K562 (cell line): ENCODE data around the gene ANO4. TPM values are rescaled to one million over a fixed set of nuclear protein-coding genes. Genes with fewer than 3 reads are reported as not detected.

ENCODE experiments used
- ATAC-seq: fragments of 200-7000 bp; cut with Tn5 transposase; 3 replicates; pipeline ENCODE4 v1.9.1; 2020; ENCODE audit warnings: moderate library complexity
- BruUV-seq: library from RNA; stranded (reverse); fragments of 400-500 nt; replicated peaks from 2 replicates; lab custom pipeline; 2021; lab: Mats Ljungman, UMichigan
- CTCF ChIA-PET: fragments of 300-600 bp; formaldehyde crosslinking; extraction: SDS; loops from one replicate; lab custom pipeline; 2021; ENCODE audit warnings: low intra/inter-chr PET ratio; lab: Yijun Ruan, JAX
- POLR2A ChIA-PET: fragments of 300-600, 350-650 bp; sonication (Branson Sonifier 250); formaldehyde crosslinking; extraction: SDS; loops from one replicate; lab custom pipeline; 2021; ENCODE audit warnings: antibody characterized with exemption, inconsistent platforms; lab: Yijun Ruan, JAX
- DNase-seq, 4 experiments: peaks; one replicate each; pipeline versions ENCODE4 v3.0.0 to v3.0.0-alpha.2; 2011 to 2018; ENCODE audit warnings: low spot score in 3 of 4, mixed read lengths in 3 of 4; ENCODE audit errors: extremely low read depth in 1 of 4
- FAIRE-seq: peaks from 2 replicates; lab custom pipeline; 2011; peaks lifted over from hg19 to GRCh38; lab: Jason Lieb, UNC
- H2AFZ ChIP-seq: 2 replicates; pipeline ENCODE4 v1.6.0; 2011; ENCODE audit warnings: low read depth, low read length, control low read depth, inconsistent platforms
- H3K27ac ChIP-seq: fragments of 200-600 bp; 3 replicates; pipeline ENCODE4 v1.8.0; 2011; ENCODE audit warnings: low read depth, mild to moderate bottlenecking, control low read depth, inconsistent platforms, low read length, moderate library complexity, mixed read lengths; ENCODE audit errors: extremely low read depth
- H3K27me3 ChIP-seq, 2 experiments: fragments of 300-600 bp in 1 of 2; 2 replicates in 1 of 2; 3 replicates in 1 of 2; pipeline versions ENCODE4 v1.6.0 to v1.8.0; 2011; ENCODE audit warnings: inconsistent platforms in 2 of 2, low read length in 2 of 2, mild to moderate bottlenecking in 1 of 2, mixed read lengths in 1 of 2, moderate library complexity in 1 of 2; ENCODE audit not compliant: control insufficient read depth in 2 of 2, insufficient read depth in 2 of 2
- H3K36me3 ChIP-seq: fragments of 300-600 bp; 3 replicates; pipeline ENCODE4 v1.8.0; 2011; ENCODE audit warnings: mild to moderate bottlenecking, low read length, inconsistent platforms; ENCODE audit not compliant: control insufficient read depth, insufficient read depth
- H3K4me1 ChIP-seq, 2 experiments: fragments of 200-600 bp in 1 of 2; replicated peaks in 1 of 2; 2 replicates in 1 of 2; 3 replicates in 1 of 2; pipeline versions ENCODE4 v1.5.1 to v1.8.0; 2011; ENCODE audit warnings: inconsistent platforms in 2 of 2, low read length in 2 of 2, mild to moderate bottlenecking in 1 of 2, mixed read lengths in 1 of 2, moderate library complexity in 1 of 2; ENCODE audit not compliant: control insufficient read depth in 2 of 2, insufficient read depth in 2 of 2
- H3K4me2 ChIP-seq: 2 replicates; pipeline ENCODE4 v1.6.1; 2011; ENCODE audit warnings: low read length, control low read depth, inconsistent platforms, mixed read lengths; ENCODE audit not compliant: insufficient read depth
- H3K4me3 ChIP-seq: fragments of 200-600 bp; sonication (generic), shearing (Covaris generic); 2 replicates; pipeline ENCODE4 v1.5.1; 2016; ENCODE audit warnings: control low read depth, inconsistent platforms
- H3K79me2 ChIP-seq: fragments of 200-600 bp; 3 replicates; pipeline ENCODE4 v1.8.0; 2011; ENCODE audit warnings: low read length, inconsistent platforms; ENCODE audit not compliant: control insufficient read depth, insufficient read depth
- H3K9ac ChIP-seq, 2 experiments: 2 replicates each; pipeline versions ENCODE4 v1.6.0 to v1.6.1; 2011; ENCODE audit warnings: low read depth in 2 of 2, low read length in 2 of 2, control low read depth in 1 of 2, inconsistent platforms in 1 of 2, mild to moderate bottlenecking in 1 of 2, mixed read lengths in 1 of 2; ENCODE audit not compliant: insufficient read depth in 1 of 2
- H3K9me1 ChIP-seq: one replicate; pipeline ENCODE4 v1.6.0; 2011; ENCODE audit warnings: inconsistent platforms, mild to moderate bottlenecking, low read length, moderate library complexity; ENCODE audit not compliant: control insufficient read depth, insufficient read depth
- H3K9me3 ChIP-seq: replicated peaks from 2 replicates; pipeline ENCODE4 v1.5.1; 2011; ENCODE audit warnings: low read depth, low read length, inconsistent platforms; ENCODE audit not compliant: control insufficient read depth, insufficient read depth
- H4K20me1 ChIP-seq: replicated peaks from 2 replicates; pipeline ENCODE4 v1.6.1; 2011; ENCODE audit warnings: low read length, inconsistent platforms, mixed read lengths; ENCODE audit not compliant: control insufficient read depth, insufficient read depth
- POU5F1 ChIP-seq: fragments of 150-350 bp; IDR thresholded peaks from 2 replicates; pipeline ENCODE4 v1.6.1; 2014; ENCODE audit warnings: borderline replicate concordance, low read length, low read depth, mild to moderate bottlenecking; ENCODE audit not compliant: partially characterized antibody
- SRSF9 ChIP-seq: fragments of 200-400 bp; formaldehyde crosslinking; IDR thresholded peaks from 2 replicates; pipeline ENCODE4 v1.6.1; 2017; ENCODE audit warnings: low read depth, low read length, borderline replicate concordance
- TCFL5 ChIP-seq: fragments of 250-450 bp; sonication (Bioruptor Pico); conservative IDR thresholded peaks from 2 replicates; pipeline ENCODE4 v1.6.1; 2021; ENCODE audit warnings: mild to moderate bottlenecking, moderate library complexity, matching md5 sums
- TRIM24 ChIP-seq, 2 experiments: fragments of 450-650 bp; IDR thresholded peaks; 2 replicates each; pipeline ENCODE4 v1.6.1; 2016
- U2AF1 ChIP-seq: fragments of 200-400 bp; formaldehyde crosslinking; optimal IDR thresholded peaks from 2 replicates; pipeline ENCODE3; 2017; ENCODE audit warnings: mild to moderate bottlenecking, low read depth, low read length, moderate library complexity
- ZNF717 ChIP-seq: fragments of 250-450 bp; sonication (Bioruptor Pico); IDR thresholded peaks from 2 replicates; pipeline ENCODE4 v1.5.0; 2021
- ZNF766 ChIP-seq: fragments of 200-800 bp; sonication (Bioruptor generic); conservative IDR thresholded peaks from 2 replicates; pipeline ENCODE4 v1.6.1; 2016; ENCODE audit warnings: missing genetic modification characterization, missing compliant biosample characterization
- WGBS: fragments of 100-300 bp; shearing (Covaris generic); methylation state at CpG from one replicate; pipeline ENCODE4 v1.1.6; 2016; ENCODE audit warnings: low coverage, mixed read lengths; ENCODE audit not compliant: insufficient coverage; ENCODE audit errors: missing lambda C conversion rate; 5-methylcytosine and 5-hydroxymethylcytosine counted together
- in situ Hi-C: fragments of 300-500 bp; cut with MboI; formaldehyde crosslinking; loops from 4 replicates; pipeline ENCODE4 v1.15.0; 2018; ENCODE audit warnings: inconsistent platforms, mixed read lengths
- intact Hi-C: fragments of 100-400 bp; cut with micrococcal nuclease; formaldehyde crosslinking; loops from 2 replicates; pipeline ENCODE4 v1.14.2; 2022
- polyA plus RNA-seq, 8 experiments: library from polyadenylated mRNA; depleted of rRNA in 4 of 8; stranded (reverse) in 5 of 8; unstranded in 3 of 8; fragments of >200 nt; fragmentation: Nextera tagmentation in 2 of 8; fragmentation: Illumina TruSeq in 1 of 8; extraction: Ambion mirVana in 2 of 8; extraction: Trizol in 1 of 8; gene quantifications; 2 replicates each; pipeline versions ENCODE4 v1.2.1 to v1.2.3, GENCODE V29; 2011 to 2014; ENCODE audit warnings: inconsistent platforms in 1 of 8, missing spikeins in 1 of 8
- total RNA-seq, 7 experiments: library from RNA; depleted of rRNA in 6 of 7; stranded (reverse); fragments of >200 nt in 6 of 7; fragmentation: Illumina TruSeq in 2 of 7; extraction: Trizol in 2 of 7; gene quantifications; 2 replicates each; pipeline versions ENCODE4 v1.2.1 to v1.2.3, GENCODE V29; 2011 to 2021; ENCODE audit warnings: low replicate concordance in 1 of 7
- TF ChIP-seq, protein P1 (sequence below): fragments of 250-450 bp; sonication (Bioruptor Pico); IDR thresholded peaks from 2 replicates; pipeline ENCODE4 v1.4.0; 2020; ENCODE audit warnings: borderline replicate concordance
- TF ChIP-seq, protein P2 (sequence below), 2 experiments: fragments of 450-650 bp; IDR thresholded peaks; 2 replicates each; pipeline ENCODE4 v1.6.1; 2018; ENCODE audit warnings: mild to moderate bottlenecking in 2 of 2, low read depth in 1 of 2; ENCODE audit not compliant: partially characterized antibody in 2 of 2

Gene ANO4
- total and polyA plus RNA-seq, 9 of the 15 experiments (the other 6 are each of a cell fraction or from before 2014, with no cell fraction given): not detected

DNA sequence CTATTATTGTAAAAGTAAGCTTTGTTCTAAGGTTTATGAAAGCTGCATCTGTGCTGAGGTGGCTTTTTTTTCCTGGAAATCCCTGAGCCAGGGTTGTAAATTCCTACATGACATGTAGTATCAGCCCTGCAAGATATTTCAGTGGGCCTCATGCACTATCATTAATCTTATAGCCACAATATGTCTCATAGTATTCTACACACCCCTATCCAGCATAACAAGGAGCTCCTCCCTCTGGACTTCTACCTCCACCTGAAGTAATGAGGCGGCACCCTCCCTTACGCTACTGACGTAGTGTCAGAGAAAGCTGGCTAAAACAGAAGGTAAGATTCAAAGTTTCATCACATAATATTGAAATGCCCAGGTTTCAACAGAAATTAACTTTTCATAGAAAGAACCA lies 380.0 kb downstream of the ANO4 start:
- no peak for ATAC-seq
- no peaks in the 10 kb centered on the region for H3K4me1 ChIP-seq
- ChIA-PET POLR2A (interaction anchor here (0.9 kb wide), 1 partner anchor 14 kb away, joined by 4 read pairs; no protein-coding TSS in a partner anchor), CTCF (no interaction called here)
- no peak overlapping the region for H3K27ac ChIP-seq
- TF ChIP-seq, protein P1, sequence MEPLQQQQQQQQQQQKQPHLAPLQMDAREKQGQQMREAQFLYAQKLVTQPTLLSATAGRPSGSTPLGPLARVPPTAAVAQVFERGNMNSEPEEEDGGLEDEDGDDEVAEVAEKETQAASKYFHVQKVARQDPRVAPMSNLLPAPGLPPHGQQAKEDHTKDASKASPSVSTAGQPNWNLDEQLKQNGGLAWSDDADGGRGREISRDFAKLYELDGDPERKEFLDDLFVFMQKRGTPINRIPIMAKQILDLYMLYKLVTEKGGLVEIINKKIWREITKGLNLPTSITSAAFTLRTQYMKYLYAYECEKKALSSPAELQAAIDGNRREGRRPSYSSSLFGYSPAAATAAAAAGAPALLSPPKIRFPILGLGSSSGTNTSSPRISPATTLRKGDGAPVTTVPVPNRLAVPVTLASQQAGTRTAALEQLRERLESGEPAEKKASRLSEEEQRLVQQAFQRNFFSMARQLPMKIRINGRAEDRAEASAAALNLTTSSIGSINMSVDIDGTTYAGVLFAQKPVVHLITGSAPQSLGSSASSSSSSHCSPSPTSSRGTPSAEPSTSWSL: no peak
- TF ChIP-seq POU5F1: no peak
- no peak for TF ChIP-seq U2AF1
- no peak for TF ChIP-seq ZNF717 (CRISPR knock-in tag)
- no peak for TF ChIP-seq TCFL5 (CRISPR knock-in tag)
- TF ChIP-seq, protein P2, sequence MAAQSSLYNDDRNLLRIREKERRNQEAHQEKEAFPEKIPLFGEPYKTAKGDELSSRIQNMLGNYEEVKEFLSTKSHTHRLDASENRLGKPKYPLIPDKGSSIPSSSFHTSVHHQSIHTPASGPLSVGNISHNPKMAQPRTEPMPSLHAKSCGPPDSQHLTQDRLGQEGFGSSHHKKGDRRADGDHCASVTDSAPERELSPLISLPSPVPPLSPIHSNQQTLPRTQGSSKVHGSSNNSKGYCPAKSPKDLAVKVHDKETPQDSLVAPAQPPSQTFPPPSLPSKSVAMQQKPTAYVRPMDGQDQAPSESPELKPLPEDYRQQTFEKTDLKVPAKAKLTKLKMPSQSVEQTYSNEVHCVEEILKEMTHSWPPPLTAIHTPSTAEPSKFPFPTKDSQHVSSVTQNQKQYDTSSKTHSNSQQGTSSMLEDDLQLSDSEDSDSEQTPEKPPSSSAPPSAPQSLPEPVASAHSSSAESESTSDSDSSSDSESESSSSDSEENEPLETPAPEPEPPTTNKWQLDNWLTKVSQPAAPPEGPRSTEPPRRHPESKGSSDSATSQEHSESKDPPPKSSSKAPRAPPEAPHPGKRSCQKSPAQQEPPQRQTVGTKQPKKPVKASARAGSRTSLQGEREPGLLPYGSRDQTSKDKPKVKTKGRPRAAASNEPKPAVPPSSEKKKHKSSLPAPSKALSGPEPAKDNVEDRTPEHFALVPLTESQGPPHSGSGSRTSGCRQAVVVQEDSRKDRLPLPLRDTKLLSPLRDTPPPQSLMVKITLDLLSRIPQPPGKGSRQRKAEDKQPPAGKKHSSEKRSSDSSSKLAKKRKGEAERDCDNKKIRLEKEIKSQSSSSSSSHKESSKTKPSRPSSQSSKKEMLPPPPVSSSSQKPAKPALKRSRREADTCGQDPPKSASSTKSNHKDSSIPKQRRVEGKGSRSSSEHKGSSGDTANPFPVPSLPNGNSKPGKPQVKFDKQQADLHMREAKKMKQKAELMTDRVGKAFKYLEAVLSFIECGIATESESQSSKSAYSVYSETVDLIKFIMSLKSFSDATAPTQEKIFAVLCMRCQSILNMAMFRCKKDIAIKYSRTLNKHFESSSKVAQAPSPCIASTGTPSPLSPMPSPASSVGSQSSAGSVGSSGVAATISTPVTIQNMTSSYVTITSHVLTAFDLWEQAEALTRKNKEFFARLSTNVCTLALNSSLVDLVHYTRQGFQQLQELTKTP (IDR thresholded peaks at IDR 0.05; ENCODE audit: low read depth in 1 of 2, partially characterized antibody in 2 of 2): no peak
- no peak for TF ChIP-seq SRSF9
- no peak for TF ChIP-seq ZNF766
- TF ChIP-seq TRIM24 (IDR thresholded peaks at IDR 0.05): no peak
- no peak for DNase-seq
- WGBS: 0% methylated on average over 3 of the region's 3 CpGs
- no TSS peak for BruUV-seq
- intact Hi-C loops: loop anchor here (10.0 kb wide), 1 partner anchor 150 kb away; no protein-coding TSS in a partner anchor
- in situ Hi-C loops: no loop called here
- H3K79me2 ChIP-seq: no peaks in the 10 kb centered on the region
- H3K36me3 ChIP-seq: no peaks in the 10 kb centered on the region
- no peaks in the 10 kb centered on the region for H3K27me3 ChIP-seq
- no peak overlapping the region for H3K4me3 ChIP-seq
- H4K20me1 ChIP-seq: no peaks in the 10 kb centered on the region
- no peaks in the 10 kb centered on the region for H3K9me1 ChIP-seq
- no peak for FAIRE-seq
- H2AFZ ChIP-seq: no peak overlapping the region
- no peaks in the 10 kb centered on the region for H3K9me3 ChIP-seq
- H3K4me2 ChIP-seq: no peak overlapping the region
- H3K9ac ChIP-seq: no peak overlapping the region

Other genes starting within 250 kb of the ANO4 start
- 2.0 and 3.5 TPM in 2 replicates for gene GAS2L3, start 221.1 kb upstream of the ANO4 start, total RNA-seq (2014; rRNA removed)
- 6.9 and 7.3 TPM in 2 replicates for gene GAS2L3, start 221.1 kb upstream of the ANO4 start, total RNA-seq (2014; rRNA removed; fragmentation: Illumina TruSeq; extraction: Trizol)
- 7.2 and 9.8 TPM in 2 replicates for gene GAS2L3, start 221.1 kb upstream of the ANO4 start, total RNA-seq (2015; rRNA removed; fragmentation: Illumina TruSeq; extraction: Trizol)
- gene GAS2L3, start 221.1 kb upstream of the ANO4 start, total RNA-seq (2021): 5.0 and 5.9 TPM in 2 replicates
- gene GAS2L3, start 221.1 kb upstream of the ANO4 start, polyA plus RNA-seq (2011; rRNA removed): 2.2 and 2.6 TPM in 2 replicates
- 3.9 and 5.0 TPM in 2 replicates for gene GAS2L3, start 221.1 kb upstream of the ANO4 start, polyA plus RNA-seq (2014; fragmentation: Illumina TruSeq; extraction: Trizol)
- 1 to 10 TPM; 1.6 to 2.2 TPM for gene GAS2L3, start 221.1 kb upstream of the ANO4 start, polyA plus RNA-seq (2014; fragmentation: Nextera tagmentation; extraction: Ambion mirVana)
- gene GAS2L3, start 221.1 kb upstream of the ANO4 start, polyA plus RNA-seq (2014; rRNA removed): 1.5 and 2.8 TPM in 2 replicates